HL-60/S4 treated with retinoic acid at 250 ng/mL for 4 days and 3 days (cell line): ENCODE measurements around the gene MIX23.

Experiments used
- in situ Hi-C: fragments of 300-500 bp; cut with MboI; formaldehyde crosslinking; loops from 2 replicates; pipeline ENCODE4 v1.7.0; 2022; ENCODE audit warnings: low sequenced_read_pairs

The MIX23 gene

DNA sequence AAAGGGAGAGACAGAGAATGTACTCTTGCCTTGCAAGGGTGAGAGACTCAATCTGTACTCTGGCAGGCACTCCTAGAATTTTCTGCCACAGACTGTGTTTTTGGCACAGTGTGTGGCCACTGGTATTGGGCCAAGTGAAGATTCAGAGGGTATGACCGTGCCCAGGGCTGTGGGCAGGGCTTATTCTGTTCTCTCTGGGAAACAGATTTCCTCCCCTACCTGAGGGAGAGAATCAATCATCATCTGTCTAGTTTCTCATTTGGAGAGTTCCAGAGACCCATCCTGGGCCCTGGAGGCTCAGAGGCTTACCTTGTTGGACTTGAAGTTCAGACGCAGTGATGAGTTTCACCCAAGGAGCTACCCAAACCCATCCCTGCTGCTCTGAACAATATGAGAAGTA lies 29.8 kb downstream of the MIX23 start:
- in situ Hi-C loops: no loop called here

DNA sequence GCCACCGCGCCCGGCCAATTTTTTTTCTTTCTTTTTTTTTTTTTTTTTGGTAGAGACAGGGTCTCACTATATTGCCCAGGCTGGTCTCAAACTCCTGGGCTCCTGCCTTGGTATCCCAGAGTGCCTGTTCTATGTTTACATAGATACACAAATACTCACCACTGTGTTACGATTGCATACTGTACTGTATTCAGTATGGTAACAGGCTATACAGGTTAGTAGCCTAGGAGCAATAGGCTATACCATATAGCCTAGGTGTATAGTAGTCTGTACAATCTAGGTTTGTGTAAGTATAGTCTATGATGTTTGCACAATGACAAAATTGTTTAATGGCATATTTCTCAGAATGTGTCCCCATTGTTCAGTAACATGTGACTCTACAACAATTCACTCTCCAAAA lies 31.4 kb downstream of the MIX23 start:
- in situ Hi-C loops: no loop called here

GRCh38 chr3:122350814-122351418 lies 32.1 kb downstream of the MIX23 start:
- in situ Hi-C loops: no loop called here

DNA sequence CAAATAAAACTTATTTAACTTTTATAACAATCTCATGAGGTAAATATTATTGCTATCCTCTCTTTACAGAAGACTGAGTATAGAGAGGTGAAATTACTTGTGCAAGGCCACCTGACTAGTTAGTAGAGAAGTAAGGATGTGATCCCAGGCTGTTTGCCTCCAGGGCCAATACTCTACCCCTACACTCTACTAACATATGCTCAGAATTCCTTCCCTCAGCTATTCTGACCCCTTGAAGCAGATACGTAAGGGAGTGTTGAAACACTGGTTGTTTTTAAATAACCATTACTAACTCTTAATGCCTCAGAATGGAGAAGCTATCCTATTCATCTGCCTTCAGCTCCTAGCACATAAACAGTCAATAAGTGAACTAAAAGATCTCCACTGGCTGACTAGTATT lies 33.9 kb downstream of the MIX23 start:
- in situ Hi-C loops: no loop called here

GRCh38 chr3:122343654-122344053 lies 39.4 kb downstream of the MIX23 start:
- in situ Hi-C loops: no loop called here

- in situ Hi-C loops: no loop called here
Observed at GRCh38 chr3:122342803-122343202, 40.2 kb downstream of the MIX23 start.

- in situ Hi-C loops: no loop called here
Observed at GRCh38 chr3:122332551-122332950, 50.5 kb downstream of the MIX23 start.

DNA sequence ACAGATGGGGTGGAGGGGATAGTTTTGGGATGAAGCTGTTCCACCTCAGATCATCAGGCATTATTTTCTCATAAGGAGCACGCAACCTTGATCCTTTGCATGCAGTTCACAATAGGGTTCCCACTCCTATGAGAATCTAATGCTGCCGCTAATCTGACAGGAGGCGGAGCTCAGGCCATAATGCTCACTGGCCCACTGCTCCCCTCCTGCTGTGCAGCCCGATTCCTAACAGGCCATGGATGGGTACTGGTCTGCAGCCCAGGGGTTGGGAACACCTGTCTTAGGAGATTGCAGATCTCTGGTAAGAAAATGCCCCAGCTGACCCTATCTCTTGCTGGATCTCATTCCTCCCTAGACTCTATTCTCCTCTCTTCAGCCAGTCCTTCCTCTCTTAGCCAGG lies 51.1 kb downstream of the MIX23 start:
- in situ Hi-C loops: no loop called here

- in situ Hi-C loops: no loop called here
Observed at GRCh38 chr3:122325769-122326168, 57.3 kb downstream of the MIX23 start.

- in situ Hi-C loops: no loop called here
Observed at GRCh38 chr3:122324871-122325323, 58.1 kb downstream of the MIX23 start, which contains the start of gene CSTA. Gene CSTA, plus strand, starts transcription at chr3:122325248. Its CDS starts 45 bp downstream, at chr3:122325293.

GRCh38 chr3:122322095-122323075 lies 60.6 kb downstream of the MIX23 start:
- in situ Hi-C loops: no loop called here

DNA sequence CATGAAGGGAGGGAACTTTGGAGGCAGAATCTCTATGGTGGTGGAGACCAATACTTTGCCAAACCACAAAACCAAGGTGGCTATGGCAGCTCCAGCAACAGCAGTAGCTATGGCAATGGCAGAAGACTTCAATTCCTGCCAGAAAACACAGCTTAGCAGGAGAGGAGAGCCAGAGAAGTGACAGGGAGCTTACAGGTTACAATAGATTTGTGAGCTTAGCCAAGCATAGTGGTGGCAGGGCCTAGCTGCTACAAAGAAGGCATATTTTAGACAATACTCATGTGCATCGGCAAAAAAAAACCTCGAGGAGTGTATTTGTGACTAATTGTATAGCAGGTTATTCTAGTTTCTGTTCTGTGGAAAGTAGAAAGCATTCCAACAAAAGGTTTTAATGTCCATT lies 64.4 kb downstream of the MIX23 start:
- in situ Hi-C loops: no loop called here

GRCh38 chr3:122316368-122316767 lies 66.7 kb downstream of the MIX23 start:
- in situ Hi-C loops: no loop called here

DNA sequence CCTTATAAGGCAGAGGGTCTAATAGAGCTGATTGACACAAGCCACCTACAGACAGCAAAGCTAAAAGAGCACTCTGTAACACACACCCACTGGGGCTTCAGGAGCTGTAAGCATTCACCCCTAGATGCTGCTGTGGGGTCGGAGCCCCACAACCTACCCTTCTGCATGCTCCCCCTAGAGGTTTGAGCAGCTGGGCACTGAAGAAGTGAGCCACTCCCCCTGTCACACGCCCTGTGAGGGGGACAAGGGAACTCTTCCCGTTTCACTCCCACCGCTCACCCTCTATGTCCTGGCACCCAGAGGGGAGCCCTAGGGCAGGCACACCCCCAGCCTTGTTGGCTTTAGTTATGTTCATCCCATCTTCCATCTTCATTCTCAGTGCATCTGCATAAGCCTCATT lies 67.4 kb downstream of the MIX23 start:
- in situ Hi-C loops: no loop called here

DNA sequence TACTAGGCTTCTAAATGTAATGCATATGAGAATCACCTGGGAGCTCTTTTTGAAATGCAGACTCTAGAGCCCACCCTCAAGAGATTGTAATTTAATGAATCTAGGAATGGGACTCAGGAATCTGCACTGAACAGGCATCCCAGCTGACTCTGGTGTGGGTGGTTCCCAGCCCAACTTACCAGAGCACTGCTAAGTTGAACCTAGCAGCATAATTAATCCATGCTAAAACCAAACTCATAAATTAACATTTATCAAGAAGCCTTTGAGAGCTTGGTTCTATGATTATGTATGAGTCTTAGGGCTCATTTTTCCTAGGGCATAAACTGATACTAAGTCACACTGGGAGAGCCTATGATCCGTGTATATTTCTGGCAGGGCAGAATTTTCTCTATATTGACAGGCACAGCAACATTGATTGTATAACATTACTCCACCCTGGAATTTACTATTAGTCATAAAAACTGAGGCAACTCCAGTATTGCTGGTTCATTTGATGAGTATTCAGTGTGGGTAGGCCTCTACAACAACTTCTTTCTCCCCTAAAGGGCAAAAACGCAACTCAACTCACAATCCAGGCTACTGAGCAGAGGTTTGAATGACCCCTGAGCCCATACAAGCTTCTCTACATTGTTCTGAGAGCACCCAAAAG lies 68.7 kb downstream of the MIX23 start:
- in situ Hi-C loops: no loop called here

DNA sequence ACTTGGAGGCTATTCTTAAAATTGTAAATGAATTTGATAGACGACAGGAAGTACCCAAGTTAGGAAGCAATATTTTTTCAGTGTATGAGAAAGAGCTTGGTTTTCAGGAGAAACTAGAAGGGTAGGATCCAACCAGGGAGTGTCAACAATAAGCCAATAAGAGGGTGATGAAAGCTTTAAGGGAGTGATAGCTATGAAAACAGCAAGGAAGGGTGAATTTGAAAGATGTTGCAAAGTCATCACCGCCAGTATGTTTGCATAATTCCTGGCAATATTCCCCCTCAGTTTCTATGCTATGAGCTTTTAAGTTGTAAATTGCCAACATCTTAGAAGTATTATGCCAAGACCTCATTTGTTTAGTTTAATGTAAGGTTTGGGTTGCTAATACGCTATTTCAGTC lies 69.8 kb downstream of the MIX23 start:
- in situ Hi-C loops: no loop called here

DNA sequence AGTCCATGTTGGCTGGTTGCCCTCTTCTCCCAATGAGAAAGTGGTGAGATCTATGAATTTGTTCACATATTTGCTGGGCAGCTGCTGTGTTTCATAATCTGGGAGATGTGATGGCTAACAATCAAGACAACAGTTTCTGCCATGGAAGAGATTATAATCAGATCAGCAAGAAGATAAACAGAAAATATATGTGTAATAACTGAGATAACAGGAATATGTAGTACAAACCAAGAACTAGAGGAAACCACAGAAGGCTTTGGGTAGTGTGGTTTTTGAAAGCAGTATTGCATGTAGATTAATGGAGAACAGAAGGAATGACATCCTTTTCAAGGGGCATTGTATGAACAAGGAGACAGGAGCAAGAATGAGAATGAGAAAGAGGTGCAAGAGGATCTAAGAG lies 70.2 kb downstream of the MIX23 start:
- in situ Hi-C loops: no loop called here

- in situ Hi-C loops: no loop called here
Observed at GRCh38 chr3:122310361-122310760, 72.7 kb downstream of the MIX23 start.
